Measurements from ENCODE around the gene PAWR. TPM values are rescaled to one million over a fixed set of nuclear protein-coding genes. Genes with fewer than 3 reads are reported as not detected.

PAWR gene
- total and polyA plus RNA-seq, 10 of the 15 experiments (the other 5 are each of a cell fraction or from before 2014, with no cell fraction given) = 8.1 to 70.6 (median 24.2) TPM

DNA sequence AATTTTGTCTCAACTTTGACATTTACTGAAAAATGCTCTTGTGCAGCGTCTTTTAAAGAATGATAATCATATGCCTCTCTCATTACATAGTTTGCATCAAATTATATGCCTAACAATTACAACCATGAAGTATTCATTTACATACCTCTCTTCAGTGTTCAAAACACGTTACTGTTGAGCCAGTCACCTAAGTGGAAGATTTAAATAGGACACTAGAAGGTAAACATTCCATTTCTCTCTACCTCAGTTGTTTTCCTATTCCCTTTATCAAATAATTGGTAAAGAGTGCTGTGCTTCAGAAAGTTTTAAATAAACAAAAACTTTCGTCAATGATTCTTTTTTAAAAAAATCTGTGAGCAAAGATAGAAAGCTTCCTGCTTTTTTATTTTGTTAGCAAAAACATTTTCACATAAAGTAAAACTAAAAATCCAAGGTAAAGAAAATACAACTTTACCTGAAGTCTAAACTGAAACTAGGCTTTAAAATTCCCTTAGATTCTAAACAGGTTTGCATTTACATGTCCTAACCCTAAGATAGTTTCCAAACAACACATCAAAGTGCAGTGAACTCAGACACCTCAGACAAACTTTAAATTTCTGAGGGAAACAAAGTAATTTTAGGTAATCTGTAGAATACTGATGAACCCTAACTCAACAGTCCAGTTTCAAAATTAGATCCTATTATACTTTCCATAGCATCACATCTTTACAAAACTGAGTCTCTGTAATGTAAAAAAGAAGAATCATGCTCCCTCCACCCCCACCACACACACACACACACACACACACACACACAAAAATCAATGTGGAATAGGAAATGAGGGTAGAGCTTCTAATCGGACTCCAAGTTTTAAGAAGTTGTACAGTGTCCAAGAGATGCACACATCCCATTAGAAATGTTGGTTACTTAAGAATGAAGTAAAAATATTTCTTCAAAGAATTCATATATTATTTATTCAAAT lies 46.2 kb downstream of the PAWR start:
- CTCF ChIA-PET = interaction anchor here (0.8 to 2.0 kb wide), 5 partner anchors 15 to 97 kb away, joined by 3 to 6 read pairs (median 4); no protein-coding TSS in a partner anchor
- Histone ChIP-seq H3K4me3 (no peak overlapping the region), H3K9me3 (replicated peaks; ENCODE audit: control insufficient read depth, insufficient read depth, low read length) (no peaks in the 10 kb centered on the region; the same call in 2 of the 3 replicates), H2AFZ (ENCODE audit: control insufficient read depth, low read depth, low read length) (no peak overlapping the region), H3K27ac (ENCODE audit: control insufficient read depth, insufficient read depth) (no peak overlapping the region), H3K4me1 (ENCODE audit: control insufficient read depth, insufficient read depth, low read length) (no peaks in the 10 kb centered on the region), H3K27me3 (replicated peaks in 1 of 2; ENCODE audit: control insufficient read depth in 2 of 2, insufficient read depth in 2 of 2, low read length in 1 of 2) (no peaks in the 10 kb centered on the region), H3K4me2 (ENCODE audit: control insufficient read depth, insufficient read depth) (no peak overlapping the region), H3K9ac (ENCODE audit: control insufficient read depth, insufficient read depth, low read length) (no peak overlapping the region), H3K36me3 (ENCODE audit: control insufficient read depth in 2 of 2, insufficient read depth in 2 of 2, low read length in 1 of 2) (no peaks in the 10 kb centered on the region), H4K20me1 (ENCODE audit: control insufficient read depth, insufficient read depth) (no peaks in the 10 kb centered on the region), H3K79me2 (ENCODE audit: control insufficient read depth, insufficient read depth, low read length) (peaks cover 6% of the 10 kb centered on the region)
- SMC1A ChIA-PET (ENCODE audit: uncharacterized antibody, unreplicated experiment) = interaction anchor here (0.5 to 4.2 kb wide), 10 partner anchors 9 to 358 kb away, joined by 3 to 21 read pairs (median 7); no protein-coding TSS in a partner anchor
- WGBS (ENCODE audit: insufficient coverage, insufficient replicate concordance, low lambda C conversion rate, missing lambda C conversion rate) = 75% methylated on average over 4 of the region's 4 CpGs
- intact Hi-C loops (cut with micrococcal nuclease; ENCODE audit: unreplicated experiment) = loop anchor here (5.0 kb wide), 1 partner anchor 43 kb away; no protein-coding TSS in a partner anchor
- DNase-seq (ENCODE audit: low read depth, low spot score) = no peak
- RAD21 ChIA-PET (ENCODE audit: unreplicated experiment) = interaction anchor here (1.0 to 2.4 kb wide), 7 partner anchors 11 to 44 kb away, joined by 3 to 11 read pairs (median 4); no protein-coding TSS in a partner anchor
- no peak for FAIRE-seq
- BruUV-seq (replicated peaks) = no TSS peak
- in situ Hi-C loops (cut with MboI) = no loop called here
- POLR2A ChIA-PET = interaction anchor here (0.6 to 1.8 kb wide), 5 partner anchors 10 to 44 kb away, joined by 3 to 5 read pairs (median 4); no protein-coding TSS in a partner anchor
- peak; percentile 49 for ATAC-seq
- TF ChIP-seq, protein P1, sequence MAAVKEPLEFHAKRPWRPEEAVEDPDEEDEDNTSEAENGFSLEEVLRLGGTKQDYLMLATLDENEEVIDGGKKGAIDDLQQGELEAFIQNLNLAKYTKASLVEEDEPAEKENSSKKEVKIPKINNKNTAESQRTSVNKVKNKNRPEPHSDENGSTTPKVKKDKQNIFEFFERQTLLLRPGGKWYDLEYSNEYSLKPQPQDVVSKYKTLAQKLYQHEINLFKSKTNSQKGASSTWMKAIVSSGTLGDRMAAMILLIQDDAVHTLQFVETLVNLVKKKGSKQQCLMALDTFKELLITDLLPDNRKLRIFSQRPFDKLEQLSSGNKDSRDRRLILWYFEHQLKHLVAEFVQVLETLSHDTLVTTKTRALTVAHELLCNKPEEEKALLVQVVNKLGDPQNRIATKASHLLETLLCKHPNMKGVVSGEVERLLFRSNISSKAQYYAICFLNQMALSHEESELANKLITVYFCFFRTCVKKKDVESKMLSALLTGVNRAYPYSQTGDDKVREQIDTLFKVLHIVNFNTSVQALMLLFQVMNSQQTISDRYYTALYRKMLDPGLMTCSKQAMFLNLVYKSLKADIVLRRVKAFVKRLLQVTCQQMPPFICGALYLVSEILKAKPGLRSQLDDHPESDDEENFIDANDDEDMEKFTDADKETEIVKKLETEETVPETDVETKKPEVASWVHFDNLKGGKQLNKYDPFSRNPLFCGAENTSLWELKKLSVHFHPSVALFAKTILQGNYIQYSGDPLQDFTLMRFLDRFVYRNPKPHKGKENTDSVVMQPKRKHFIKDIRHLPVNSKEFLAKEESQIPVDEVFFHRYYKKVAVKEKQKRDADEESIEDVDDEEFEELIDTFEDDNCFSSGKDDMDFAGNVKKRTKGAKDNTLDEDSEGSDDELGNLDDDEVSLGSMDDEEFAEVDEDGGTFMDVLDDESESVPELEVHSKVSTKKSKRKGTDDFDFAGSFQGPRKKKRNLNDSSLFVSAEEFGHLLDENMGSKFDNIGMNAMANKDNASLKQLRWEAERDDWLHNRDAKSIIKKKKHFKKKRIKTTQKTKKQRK (IDR thresholded peaks at IDR 0.05; ENCODE audit: low read depth, low read length) = no peak
- no peak for TF ChIP-seq ATF7 (IDR thresholded peaks at IDR 0.05; ENCODE audit: low read depth)
- TF ChIP-seq CREM (IDR thresholded peaks at IDR 0.05; ENCODE audit: low read depth) = no peak
- no peak for TF ChIP-seq HDAC2 (IDR thresholded peaks at IDR 0.05)
- TF ChIP-seq ETV6 (conservative IDR thresholded peaks at IDR 0.05 in 1 of 2, IDR thresholded peaks at IDR 0.05 in 1 of 2; ENCODE audit: borderline replicate concordance in 1 of 2, low read depth in 1 of 2) = no peak
- TF ChIP-seq KAT2A (conservative IDR thresholded peaks at IDR 0.05; ENCODE audit: control insufficient read depth, low read depth, low read length) = no peak
- TF ChIP-seq RB1 (IDR thresholded peaks at IDR 0.05; ENCODE audit: borderline replicate concordance) = no peak
- TF ChIP-seq NFYB (IDR thresholded peaks at IDR 0.05; ENCODE audit: insufficient read depth, low read depth, low read length) = no peak
- no peak for TF ChIP-seq NFIC (IDR thresholded peaks at IDR 0.05; ENCODE audit: low read depth, low read length)
- TF ChIP-seq STAT3 (IDR thresholded peaks at IDR 0.05; ENCODE audit: low read depth, low read length) = no peak
- TF ChIP-seq E4F1 (IDR thresholded peaks at IDR 0.05; ENCODE audit: borderline replicate concordance, partially characterized antibody) = no peak
- no peak for TF ChIP-seq NR2F1 (conservative IDR thresholded peaks at IDR 0.05)
